Kidney epithelial cell (primary cell): ENCODE measurements around the gene LGI4. TPM values are rescaled to one million over a fixed set of nuclear protein-coding genes. Genes with fewer than 3 reads are reported as not detected.

Source experiments
- DNase-seq: peaks from one replicate; pipeline ENCODE4 v3.0.0-alpha.2; 2010; ENCODE audit warnings: low read depth
- H3K27me3 ChIP-seq: 2 replicates; pipeline ENCODE4 v1.6.0; 2011; ENCODE audit warnings: low read length; ENCODE audit not compliant: control insufficient read depth, insufficient read depth
- H3K36me3 ChIP-seq: 2 replicates; pipeline ENCODE4 v1.5.1; 2011; ENCODE audit warnings: low read length; ENCODE audit not compliant: control insufficient read depth, insufficient read depth
- H3K4me3 ChIP-seq: 2 replicates; pipeline ENCODE4 v1.5.1; 2011; ENCODE audit warnings: low read depth, mild to moderate bottlenecking, control low read depth, low read length
- CTCF ChIP-seq: IDR thresholded peaks from 2 replicates; pipeline ENCODE4 v1.5.1; 2011; ENCODE audit warnings: mild to moderate bottlenecking, moderate library complexity, low read length, control low read depth, inconsistent platforms; ENCODE audit not compliant: insufficient read depth, poor library complexity, severe bottlenecking
- total RNA-seq: library from RNA; depleted of rRNA; stranded (reverse); fragments of >200 nt; gene quantifications from 2 replicates; pipeline ENCODE4 v1.2.3, GENCODE V29; 2015

LGI4 gene
- total RNA-seq, 1 donor from 2014 or later = not detected

GRCh38 chr19:35116072-35116801 is 18.6 kb downstream of the LGI4 start:
- H3K4me3 ChIP-seq = no peak overlapping the region
- no peaks in the 10 kb centered on the region for H3K36me3 ChIP-seq
- no peak for DNase-seq
- H3K27me3 ChIP-seq = peaks cover 23% of the 10 kb centered on the region
- TF ChIP-seq CTCF = no peak

- H3K4me3 ChIP-seq = no peak within 1 kb of the TSS
Observed at GRCh38 chr19:35115177-35115951, 19.5 kb downstream of the LGI4 start, which contains the start of gene FXYD3. Gene FXYD3, plus strand, starts transcription at chr19:35115823. Its CDS starts 3,554 bp downstream, at chr19:35119377.

GRCh38 chr19:35114353-35115176 is 20.3 kb downstream of the LGI4 start:
- DNase-seq = no peak

More at GRCh38 chr19:35115177-35115951, 19.5 kb downstream of the LGI4 start, which contains the start of gene FXYD3:
- TF ChIP-seq CTCF = no peak
- Histone ChIP-seq H3K27me3 (peaks cover 23% of the 10 kb centered on the region), H3K36me3 (no peaks in the 10 kb centered on the region)
- DNase-seq = no peak

GRCh38 chr19:35112995-35113688 is 21.7 kb downstream of the LGI4 start:
- DNase-seq = no peak
- Histone ChIP-seq H3K4me3 (no peak overlapping the region), H3K36me3 (no peaks in the 10 kb centered on the region), H3K27me3 (peaks cover 33% of the 10 kb centered on the region)
- no peak for TF ChIP-seq CTCF

More at GRCh38 chr19:35114353-35115176, 20.3 kb downstream of the LGI4 start:
- peak; percentile 99 for TF ChIP-seq CTCF
- Histone ChIP-seq H3K4me3 (no peak overlapping the region), H3K27me3 (peaks cover 26% of the 10 kb centered on the region), H3K36me3 (no peaks in the 10 kb centered on the region)

- no peak overlapping the region for H3K4me3 ChIP-seq
- TF ChIP-seq CTCF = no peak
- H3K36me3 ChIP-seq = no peaks in the 10 kb centered on the region
- H3K27me3 ChIP-seq = peaks cover 25% of the 10 kb centered on the region
- no peak for DNase-seq
Observed at GRCh38 chr19:35110974-35111373, 23.9 kb downstream of the LGI4 start.
